GM23338 (cell line): ENCODE measurements around the gene TRIM14.

ENCODE experiments used
- EZH2phosphoT487 ChIP-seq: fragments of 200-600 bp; sonication (generic); IDR thresholded peaks from one replicate; pipeline ENCODE4 v1.8.1; 2018; ENCODE audit warnings: antibody characterized with exemption; ENCODE audit not compliant: unreplicated experiment
- TF ChIP-seq, protein P1 (sequence below), 2 experiments: fragments of 200-600 bp in 1 of 2; sonication (generic) in 1 of 2; conservative IDR thresholded peaks; 2 replicates each; pipeline versions ENCODE4 v1.5.1 to v1.6.1; 2016 to 2017; ENCODE audit warnings: antibody characterized with exemption in 2 of 2, low read depth in 2 of 2, mild to moderate bottlenecking in 2 of 2, moderate library complexity in 1 of 2

DNA sequence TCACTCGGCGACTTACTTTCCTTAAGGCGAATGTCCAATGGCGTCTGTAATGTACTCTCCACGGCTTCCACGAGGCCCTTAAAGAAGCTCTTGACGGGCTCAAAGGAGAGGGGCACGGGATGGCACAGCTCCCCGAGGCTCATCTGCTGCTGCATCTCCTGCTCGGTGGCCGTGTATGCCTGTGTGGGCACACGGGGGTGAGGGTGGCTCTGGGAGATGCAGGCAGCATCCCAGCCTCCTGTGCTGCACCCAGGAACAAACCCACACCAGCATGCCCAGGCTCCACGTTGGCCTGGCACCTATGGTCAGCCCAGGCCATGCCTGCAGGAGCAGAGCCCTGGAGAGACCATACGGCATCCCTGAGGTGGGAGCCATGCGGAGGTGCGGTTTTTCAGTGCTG, 24.2 kb downstream of the TRIM14 start:
- TF ChIP-seq, protein P1, sequence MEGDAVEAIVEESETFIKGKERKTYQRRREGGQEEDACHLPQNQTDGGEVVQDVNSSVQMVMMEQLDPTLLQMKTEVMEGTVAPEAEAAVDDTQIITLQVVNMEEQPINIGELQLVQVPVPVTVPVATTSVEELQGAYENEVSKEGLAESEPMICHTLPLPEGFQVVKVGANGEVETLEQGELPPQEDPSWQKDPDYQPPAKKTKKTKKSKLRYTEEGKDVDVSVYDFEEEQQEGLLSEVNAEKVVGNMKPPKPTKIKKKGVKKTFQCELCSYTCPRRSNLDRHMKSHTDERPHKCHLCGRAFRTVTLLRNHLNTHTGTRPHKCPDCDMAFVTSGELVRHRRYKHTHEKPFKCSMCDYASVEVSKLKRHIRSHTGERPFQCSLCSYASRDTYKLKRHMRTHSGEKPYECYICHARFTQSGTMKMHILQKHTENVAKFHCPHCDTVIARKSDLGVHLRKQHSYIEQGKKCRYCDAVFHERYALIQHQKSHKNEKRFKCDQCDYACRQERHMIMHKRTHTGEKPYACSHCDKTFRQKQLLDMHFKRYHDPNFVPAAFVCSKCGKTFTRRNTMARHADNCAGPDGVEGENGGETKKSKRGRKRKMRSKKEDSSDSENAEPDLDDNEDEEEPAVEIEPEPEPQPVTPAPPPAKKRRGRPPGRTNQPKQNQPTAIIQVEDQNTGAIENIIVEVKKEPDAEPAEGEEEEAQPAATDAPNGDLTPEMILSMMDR (conservative IDR thresholded peaks at IDR 0.05; ENCODE audit: low read depth in 2 of 2) = no peak
- TF ChIP-seq EZH2phosphoT487 = no peak
